NB4 (cell line): Measurements from ENCODE around the gene CRISP3.
"Not testable (repeated sequence)": the region's sequence is repeated elsewhere in the genome, so short reads cannot be mapped to it uniquely, and the experiment has no call there.

Source experiments
- DNase-seq: peaks from one replicate; pipeline ENCODE4 v3.0.0; 2010; ENCODE audit warnings: low read depth
- H3K4me3 ChIP-seq: one replicate; pipeline ENCODE4 v1.5.1; 2011; ENCODE audit warnings: mild to moderate bottlenecking, low read depth, low read length, moderate library complexity
- MYC ChIP-seq: IDR thresholded peaks from 2 replicates; pipeline ENCODE4 v1.6.1; 2011; ENCODE audit warnings: low read depth, low read length
- POLR2A ChIP-seq: IDR thresholded peaks from 2 replicates; pipeline ENCODE4 v1.6.1; 2011; ENCODE audit warnings: mild to moderate bottlenecking; ENCODE audit not compliant: insufficient read length; ENCODE audit errors: extremely low read depth
- TF ChIP-seq, protein P1 (sequence below): IDR thresholded peaks from one replicate; pipeline ENCODE4 v1.5.1; 2012; ENCODE audit warnings: low read depth, low read length
- TF ChIP-seq, protein P2 (sequence below): IDR thresholded peaks from 2 replicates; pipeline ENCODE4 v1.6.1; 2011; ENCODE audit warnings: low read depth, low read length

Gene CRISP3

DNA sequence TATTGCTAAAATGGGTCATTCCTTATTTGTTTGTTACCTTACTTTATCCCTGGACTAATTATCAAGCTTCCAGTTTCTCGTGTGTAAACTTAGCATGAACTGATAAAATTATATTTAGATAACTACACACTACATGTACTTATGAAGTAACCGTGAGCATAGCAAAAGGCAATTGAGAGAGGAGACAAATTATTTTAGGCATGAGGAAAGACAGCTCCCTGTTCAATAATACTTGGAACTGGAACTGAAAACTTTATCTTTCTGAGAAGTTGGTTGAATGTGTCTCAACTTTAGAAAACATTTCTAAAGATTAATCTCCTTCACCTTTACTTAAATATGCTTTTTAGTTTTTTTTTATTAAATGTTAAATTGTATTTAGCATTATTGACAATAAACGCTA lies 11.4 kb downstream of the CRISP3 start:
- DNase-seq, result no peak
- TF ChIP-seq, protein P1, sequence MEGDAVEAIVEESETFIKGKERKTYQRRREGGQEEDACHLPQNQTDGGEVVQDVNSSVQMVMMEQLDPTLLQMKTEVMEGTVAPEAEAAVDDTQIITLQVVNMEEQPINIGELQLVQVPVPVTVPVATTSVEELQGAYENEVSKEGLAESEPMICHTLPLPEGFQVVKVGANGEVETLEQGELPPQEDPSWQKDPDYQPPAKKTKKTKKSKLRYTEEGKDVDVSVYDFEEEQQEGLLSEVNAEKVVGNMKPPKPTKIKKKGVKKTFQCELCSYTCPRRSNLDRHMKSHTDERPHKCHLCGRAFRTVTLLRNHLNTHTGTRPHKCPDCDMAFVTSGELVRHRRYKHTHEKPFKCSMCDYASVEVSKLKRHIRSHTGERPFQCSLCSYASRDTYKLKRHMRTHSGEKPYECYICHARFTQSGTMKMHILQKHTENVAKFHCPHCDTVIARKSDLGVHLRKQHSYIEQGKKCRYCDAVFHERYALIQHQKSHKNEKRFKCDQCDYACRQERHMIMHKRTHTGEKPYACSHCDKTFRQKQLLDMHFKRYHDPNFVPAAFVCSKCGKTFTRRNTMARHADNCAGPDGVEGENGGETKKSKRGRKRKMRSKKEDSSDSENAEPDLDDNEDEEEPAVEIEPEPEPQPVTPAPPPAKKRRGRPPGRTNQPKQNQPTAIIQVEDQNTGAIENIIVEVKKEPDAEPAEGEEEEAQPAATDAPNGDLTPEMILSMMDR, result no peak
- no peak for TF ChIP-seq POLR2A
- TF ChIP-seq MYC, result no peak
- TF ChIP-seq, protein P2, sequence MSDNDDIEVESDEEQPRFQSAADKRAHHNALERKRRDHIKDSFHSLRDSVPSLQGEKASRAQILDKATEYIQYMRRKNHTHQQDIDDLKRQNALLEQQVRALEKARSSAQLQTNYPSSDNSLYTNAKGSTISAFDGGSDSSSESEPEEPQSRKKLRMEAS, result no peak
- no peak overlapping the region for H3K4me3 ChIP-seq

GRCh38 chr6:49730251-49730650 lies 13.9 kb downstream of the CRISP3 start:
- no peak overlapping the region for H3K4me3 ChIP-seq
- no peak for TF ChIP-seq MYC
- no peak for TF ChIP-seq POLR2A
- TF ChIP-seq, protein P1, result no peak
- TF ChIP-seq, protein P2, result no peak
- DNase-seq, result no peak

GRCh38 chr6:49723917-49724316 lies 20.3 kb downstream of the CRISP3 start:
- not testable (repeated sequence) for DNase-seq, H3K4me3 ChIP-seq

GRCh38 chr6:49721297-49721696 lies 22.9 kb downstream of the CRISP3 start:
- TF ChIP-seq, protein P1, result no peak
- no peak for TF ChIP-seq MYC
- no peak for TF ChIP-seq POLR2A
- TF ChIP-seq, protein P2, result no peak
- DNase-seq, result no peak

GRCh38 chr6:49720372-49720771 lies 23.8 kb downstream of the CRISP3 start:
- H3K4me3 ChIP-seq, result no peak overlapping the region
- TF ChIP-seq, protein P2, result no peak
- TF ChIP-seq MYC, result no peak
- TF ChIP-seq, protein P1, result no peak
- no peak for TF ChIP-seq POLR2A
- DNase-seq, result no peak

More at GRCh38 chr6:49721297-49721696, 22.9 kb downstream of the CRISP3 start:
- no peak overlapping the region for H3K4me3 ChIP-seq

GRCh38 chr6:49713346-49713745 lies 30.8 kb downstream of the CRISP3 start, which contains the start of gene CRISP2:
TSS of gene CRISP2 (minus strand) at chr6:49713543. CDS start at chr6:49709196, 4,347 bp downstream.
- no peak for DNase-seq
- H3K4me3 ChIP-seq, result no peak within 1 kb of the TSS
- TF ChIP-seq, protein P1, result no peak
- TF ChIP-seq, protein P2, result no peak
- TF ChIP-seq POLR2A (no peak), MYC (no peak)
